HFFc6 (cell line): ENCODE measurements around the gene ASXL3. TPM values are rescaled to one million over a fixed set of nuclear protein-coding genes. Genes with fewer than 3 reads are reported as not detected.

Experiments
- DNase-seq: peaks from one replicate; pipeline ENCODE4 v3.0.0-alpha.2; 2018
- H3K27ac Mint-ChIP-seq: 2 replicates; pipeline ENCODE4 v1.8.0; 2020; ENCODE audit warnings: mild to moderate bottlenecking, mixed read lengths
- H3K27me3 Mint-ChIP-seq: 2 replicates; pipeline ENCODE4 v1.8.0; 2021; ENCODE audit warnings: mild to moderate bottlenecking, moderate library complexity, mixed read lengths; ENCODE audit not compliant: insufficient read depth
- H3K36me3 Mint-ChIP-seq: 2 replicates; pipeline ENCODE4 v1.8.0; 2021; ENCODE audit warnings: low read depth, mixed read lengths
- H3K4me1 Mint-ChIP-seq: 2 replicates; pipeline ENCODE4 v1.8.0; 2020; ENCODE audit warnings: low read depth, mixed read lengths
- H3K4me3 Mint-ChIP-seq: 2 replicates; pipeline ENCODE4 v1.8.0; 2020; ENCODE audit warnings: mild to moderate bottlenecking, moderate library complexity, mixed read lengths
- H3K9me3 Mint-ChIP-seq: 2 replicates; pipeline ENCODE4 v1.8.0; 2020; ENCODE audit warnings: mild to moderate bottlenecking, mixed read lengths
- total RNA-seq, 6 experiments: library from RNA; stranded (reverse); fragmentation: NEBNext Ultra II Directional; extraction: Animal tissue kit (Norgen Biotek cat#: 25700); gene quantifications; 2 replicates in 1 of 6; 3 replicates in 5 of 6; pipeline ENCODE4 v1.2.3, GENCODE V29; 2021
- TF ChIP-seq, protein P1 (sequence below): fragments of 200-600 bp; sonication (generic); IDR thresholded peaks from 2 replicates; pipeline ENCODE4 v1.5.0; 2021; ENCODE audit warnings: antibody characterized with exemption, mild to moderate bottlenecking

The ASXL3 gene
- total RNA-seq, 6 experiments from 2014 or later, result not detected

DNA sequence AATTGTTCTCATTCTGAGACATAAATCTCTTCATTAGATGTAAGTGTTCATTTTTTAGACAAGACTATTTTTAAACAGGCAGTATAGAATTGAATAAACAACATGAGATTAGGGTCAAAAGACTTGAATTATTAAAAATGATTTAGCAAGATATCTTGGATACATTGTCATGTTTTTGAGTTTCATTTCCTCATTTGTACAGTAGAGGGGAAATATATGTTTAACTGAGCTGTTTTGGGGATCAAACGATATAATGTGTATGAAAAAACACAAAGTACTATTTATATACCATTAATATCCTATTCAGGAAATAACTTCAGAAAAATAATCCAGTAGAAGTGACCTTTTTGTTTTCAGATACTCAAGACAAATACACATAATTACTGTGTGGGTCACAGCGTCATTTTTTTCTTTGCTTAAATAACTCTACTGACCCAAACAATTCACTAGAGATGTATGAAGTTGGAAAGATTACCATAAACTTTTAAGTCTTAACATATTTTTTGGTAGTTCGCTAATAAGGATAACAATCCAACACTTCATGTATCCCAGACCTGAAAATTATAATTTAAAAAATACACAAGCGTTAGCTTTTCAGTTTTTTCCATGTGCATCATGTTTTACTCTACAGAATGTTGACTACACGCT, 896 bp upstream of the ASXL3 start:
- H3K4me1 Mint-ChIP-seq, result peaks cover 5% of the 10 kb centered on the region; the same call in 1 of the 2 replicates
- H3K27ac Mint-ChIP-seq, result no peak overlapping the region
- H3K27me3 Mint-ChIP-seq, result peaks cover 4% of the 10 kb centered on the region
- H3K4me3 Mint-ChIP-seq, result no peak overlapping the region
- no peak for DNase-seq
- TF ChIP-seq, protein P1, sequence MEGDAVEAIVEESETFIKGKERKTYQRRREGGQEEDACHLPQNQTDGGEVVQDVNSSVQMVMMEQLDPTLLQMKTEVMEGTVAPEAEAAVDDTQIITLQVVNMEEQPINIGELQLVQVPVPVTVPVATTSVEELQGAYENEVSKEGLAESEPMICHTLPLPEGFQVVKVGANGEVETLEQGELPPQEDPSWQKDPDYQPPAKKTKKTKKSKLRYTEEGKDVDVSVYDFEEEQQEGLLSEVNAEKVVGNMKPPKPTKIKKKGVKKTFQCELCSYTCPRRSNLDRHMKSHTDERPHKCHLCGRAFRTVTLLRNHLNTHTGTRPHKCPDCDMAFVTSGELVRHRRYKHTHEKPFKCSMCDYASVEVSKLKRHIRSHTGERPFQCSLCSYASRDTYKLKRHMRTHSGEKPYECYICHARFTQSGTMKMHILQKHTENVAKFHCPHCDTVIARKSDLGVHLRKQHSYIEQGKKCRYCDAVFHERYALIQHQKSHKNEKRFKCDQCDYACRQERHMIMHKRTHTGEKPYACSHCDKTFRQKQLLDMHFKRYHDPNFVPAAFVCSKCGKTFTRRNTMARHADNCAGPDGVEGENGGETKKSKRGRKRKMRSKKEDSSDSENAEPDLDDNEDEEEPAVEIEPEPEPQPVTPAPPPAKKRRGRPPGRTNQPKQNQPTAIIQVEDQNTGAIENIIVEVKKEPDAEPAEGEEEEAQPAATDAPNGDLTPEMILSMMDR, result no peak
- peaks cover 5% of the 10 kb centered on the region; the same call in 1 of the 2 replicates for H3K36me3 Mint-ChIP-seq
- peaks cover 19% of the 10 kb centered on the region for H3K9me3 Mint-ChIP-seq

DNA sequence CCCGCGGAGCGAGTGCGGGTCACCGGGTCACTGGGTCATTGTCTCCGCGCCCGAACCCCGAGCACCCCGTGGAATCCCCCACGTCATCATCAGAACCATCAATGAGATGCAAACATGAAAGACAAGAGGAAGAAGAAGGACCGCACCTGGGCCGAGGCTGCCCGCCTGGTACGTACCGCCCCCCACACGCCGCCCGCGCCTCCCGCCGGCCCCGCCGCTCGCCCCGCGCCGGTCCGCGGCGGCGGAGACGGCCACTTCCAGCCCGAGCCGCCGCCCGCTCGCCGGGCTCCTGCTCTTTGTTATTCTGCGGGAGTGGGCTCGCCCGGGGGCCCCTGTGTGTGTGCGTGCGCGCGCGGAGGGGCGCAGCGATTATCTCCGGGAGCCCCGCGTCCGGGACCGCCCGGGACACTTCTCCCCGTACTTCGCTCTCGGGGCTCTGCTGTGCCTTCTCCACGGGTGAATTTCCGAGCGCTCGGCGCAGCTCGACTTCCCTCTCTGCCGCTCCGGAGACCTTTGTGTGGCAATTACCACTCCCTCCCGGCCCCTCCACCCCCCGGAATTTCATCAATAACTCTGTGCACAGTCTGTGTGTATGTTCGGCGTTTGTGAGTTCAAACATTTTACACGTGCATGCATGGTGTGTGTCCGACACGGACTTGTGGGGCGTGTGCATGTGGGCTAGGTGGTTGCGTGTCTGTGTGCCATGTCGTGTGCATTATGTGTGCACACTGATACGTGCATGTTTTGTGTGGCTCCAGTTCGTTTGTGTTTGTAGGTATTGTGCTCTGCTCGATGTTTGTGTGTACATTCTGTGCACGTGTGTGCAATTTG, 714 bp downstream of the ASXL3 start:
- Mint-ChIP-seq H3K4me3 (no peak overlapping the region), H3K27me3 (peaks cover 4% of the 10 kb centered on the region), H3K4me1 (peaks cover 5% of the 10 kb centered on the region; the same call in 1 of the 2 replicates), H3K9me3 (peaks cover 8% of the 10 kb centered on the region), H3K27ac (no peak overlapping the region), H3K36me3 (peaks cover 5% of the 10 kb centered on the region; the same call in 1 of the 2 replicates)
- DNase-seq, result no peak
- TF ChIP-seq, protein P1, result no peak

DNA sequence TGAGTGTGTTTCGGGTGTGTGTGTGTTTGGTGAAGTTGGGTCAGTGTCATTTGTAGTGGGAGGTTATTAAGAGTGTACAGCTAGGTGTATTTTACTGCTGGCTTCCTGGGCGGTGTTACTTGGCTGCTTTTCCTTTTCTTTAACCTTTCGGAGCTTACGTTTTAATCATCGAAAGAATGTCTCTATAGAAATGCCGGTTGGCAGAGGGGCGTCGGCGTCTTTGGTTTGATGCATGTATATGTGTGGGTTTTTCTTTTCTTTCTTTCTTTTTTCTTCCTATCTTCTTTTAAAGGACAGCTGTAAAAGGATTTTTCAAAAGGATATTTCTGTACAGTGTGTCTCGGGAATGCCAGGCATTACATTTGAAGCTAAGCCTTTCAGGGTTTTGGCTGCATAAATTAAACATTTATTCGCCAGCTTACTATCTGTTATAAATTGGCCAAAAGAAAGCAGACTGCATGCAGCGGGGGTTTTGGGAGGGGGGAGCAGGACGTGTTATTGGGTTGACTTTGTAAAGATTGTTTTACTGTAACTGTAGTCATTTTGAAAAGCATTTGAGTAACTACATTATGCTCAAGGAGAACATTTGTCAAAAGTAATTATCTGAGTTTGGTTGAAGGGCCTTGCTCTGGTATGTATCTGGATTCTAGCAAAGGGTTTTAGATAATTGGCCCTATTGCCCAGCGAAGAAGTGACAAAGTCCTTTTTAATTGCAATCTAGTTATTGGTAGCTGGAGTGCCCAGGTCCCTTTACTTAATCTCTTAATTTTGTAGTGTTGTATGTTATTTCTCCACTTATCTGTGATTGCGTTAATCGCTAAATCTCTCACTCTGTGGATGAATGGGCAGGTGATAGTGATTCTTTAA, 1.6 kb downstream of the ASXL3 start:
- H3K27me3 Mint-ChIP-seq, result peaks cover 4% of the 10 kb centered on the region
- H3K27ac Mint-ChIP-seq, result no peak overlapping the region
- TF ChIP-seq, protein P1, result no peak
- H3K9me3 Mint-ChIP-seq, result peaks cover 13% of the 10 kb centered on the region
- H3K36me3 Mint-ChIP-seq, result peaks cover 5% of the 10 kb centered on the region; the same call in 1 of the 2 replicates
- peaks cover 5% of the 10 kb centered on the region; the same call in 1 of the 2 replicates for H3K4me1 Mint-ChIP-seq
- no peak overlapping the region for H3K4me3 Mint-ChIP-seq
- no peak for DNase-seq

DNA sequence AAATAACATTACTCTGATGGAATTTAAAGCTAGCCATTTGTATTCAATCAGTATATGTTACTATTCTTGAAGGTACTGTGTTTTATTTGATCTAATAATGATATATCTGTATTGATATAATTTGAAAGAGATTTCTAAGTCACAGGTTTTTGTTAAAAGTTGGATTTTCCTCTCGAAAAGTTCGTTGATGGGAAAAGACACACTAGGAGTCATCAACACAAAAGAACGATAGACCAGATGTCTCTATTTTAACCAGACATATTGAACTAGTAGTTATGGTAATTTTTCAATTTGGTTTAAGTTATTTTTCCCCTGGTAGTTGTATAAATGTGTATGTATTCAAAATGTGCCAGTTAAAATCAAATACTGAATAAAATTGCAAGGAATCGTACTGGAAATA, 2.5 kb downstream of the ASXL3 start:
- Mint-ChIP-seq H3K27me3 (peaks cover 4% of the 10 kb centered on the region; the same call in 1 of the 2 replicates), H3K4me3 (no peak overlapping the region), H3K4me1 (peaks cover 5% of the 10 kb centered on the region; the same call in 1 of the 2 replicates), H3K9me3 (peaks cover 9% of the 10 kb centered on the region), H3K36me3 (peaks cover 5% of the 10 kb centered on the region; the same call in 1 of the 2 replicates), H3K27ac (no peak overlapping the region)
- DNase-seq, result no peak
- TF ChIP-seq, protein P1, result no peak

DNA sequence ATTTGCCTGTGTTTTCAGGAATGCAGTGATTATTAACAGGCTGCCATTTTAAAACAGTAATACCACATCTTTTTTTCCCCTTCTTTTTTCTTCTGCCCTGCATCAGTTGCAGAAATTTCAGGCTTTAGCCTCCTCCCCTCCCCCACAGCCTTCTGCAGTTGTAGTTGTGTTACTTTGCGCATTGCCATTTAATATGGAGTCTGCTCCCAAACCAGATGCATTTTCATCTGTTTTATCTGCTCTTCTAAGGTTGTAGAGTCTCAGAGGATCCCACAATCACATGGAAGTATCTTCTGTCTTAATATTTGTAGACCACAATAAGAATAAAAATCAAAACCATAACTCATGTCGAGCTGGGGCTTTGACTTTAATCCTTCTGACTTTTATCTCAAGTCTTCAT, 3.8 kb downstream of the ASXL3 start:
- Mint-ChIP-seq H3K4me1 (peaks cover 5% of the 10 kb centered on the region; the same call in 1 of the 2 replicates), H3K9me3 (peaks cover 14% of the 10 kb centered on the region), H3K36me3 (peaks cover 5% of the 10 kb centered on the region; the same call in 1 of the 2 replicates), H3K4me3 (no peak overlapping the region), H3K27ac (no peak overlapping the region), H3K27me3 (peaks cover 4% of the 10 kb centered on the region; the same call in 1 of the 2 replicates)
- TF ChIP-seq, protein P1, result no peak
- no peak for DNase-seq
